Amygdala (tissue), 56 donors: ENCODE results near the gene TAL1.

Source experiments
- DNase-seq, 56 donors: peaks; one replicate each; lab custom pipeline; 2025; lab: John Stamatoyannopoulos, UW

Gene TAL1

GRCh38 chr1:47178654-47179016 is 53.4 kb downstream of the TAL1 start:
- DNase-seq = no peak

DNA sequence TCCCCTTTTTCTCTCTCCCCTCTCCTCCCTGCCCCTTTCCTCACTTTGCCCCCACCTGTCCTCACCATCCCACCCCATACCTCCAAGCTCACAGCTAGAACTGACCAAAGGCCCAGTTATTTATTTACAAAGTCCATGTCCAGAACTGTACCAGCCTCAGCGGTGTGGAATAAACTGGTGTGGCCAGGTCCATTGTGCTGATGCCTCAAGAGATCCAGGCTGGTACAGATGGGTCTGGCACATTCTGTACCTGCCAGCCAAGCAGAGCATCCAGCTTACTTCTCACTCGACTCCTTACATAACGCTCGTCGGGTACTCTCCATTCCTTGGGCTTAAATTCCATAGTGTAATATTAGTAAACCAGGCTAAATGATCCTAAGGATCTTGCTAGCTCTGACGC is 54.0 kb downstream of the TAL1 start:
- no peak for DNase-seq

DNA sequence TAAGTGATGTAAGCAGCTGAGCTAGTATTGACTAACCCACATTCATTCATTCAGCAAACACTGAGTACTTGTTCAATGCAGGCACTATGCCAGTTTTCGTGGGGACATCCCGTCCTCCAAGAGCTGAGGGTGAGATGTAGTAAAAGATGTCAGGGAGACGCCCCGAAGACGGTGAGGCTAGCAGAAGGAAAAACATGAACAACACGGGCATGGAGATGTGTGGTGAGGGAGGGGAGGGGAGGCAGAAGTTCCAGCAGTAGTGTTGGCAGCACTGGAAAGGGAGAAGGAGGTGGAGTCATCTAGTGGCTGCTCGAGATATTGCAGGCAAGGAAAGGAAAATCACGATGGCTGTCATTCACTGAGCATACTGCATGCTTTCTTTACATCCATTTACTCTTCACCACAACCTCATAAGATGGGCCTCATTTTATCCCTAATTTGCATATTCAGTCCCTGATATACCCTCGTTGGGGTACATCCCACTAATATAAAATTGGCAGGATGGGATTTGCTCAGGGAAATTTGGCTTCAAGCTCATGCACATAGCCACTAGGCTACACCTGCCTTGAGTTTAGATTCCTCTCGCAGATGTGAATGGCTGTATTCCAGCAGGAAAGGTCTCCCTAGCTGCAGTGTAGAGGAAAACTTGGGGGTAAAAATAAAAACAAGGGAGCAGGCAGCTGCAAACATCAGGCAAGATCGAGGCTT is 56.6 kb downstream of the TAL1 start:
- DNase-seq = peak in 38 of 56 donors; percentile 13 to 77 (median 35)

DNA sequence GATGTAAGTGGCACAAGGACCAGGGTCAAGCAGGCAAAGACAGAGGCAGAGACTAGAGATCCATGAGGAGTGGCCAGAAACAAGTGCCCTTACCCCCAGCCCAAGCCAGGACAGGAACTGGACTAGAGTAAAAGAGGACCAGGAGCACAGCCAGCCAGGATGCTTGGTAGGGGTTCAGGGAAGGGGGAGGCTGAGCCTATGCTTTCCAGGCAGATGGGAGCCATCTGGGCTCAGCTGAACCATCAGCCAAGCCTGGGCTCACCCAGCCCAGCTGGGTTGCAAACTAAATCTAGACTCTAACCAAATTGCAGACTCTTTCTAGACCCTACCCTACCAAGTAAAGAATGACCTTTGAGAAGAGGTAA is 57.4 kb downstream of the TAL1 start:
- no peak for DNase-seq

GRCh38 chr1:47172782-47173181 is 59.2 kb downstream of the TAL1 start:
- DNase-seq = no peak
